HG02943 (cell line): Measurements from ENCODE around the gene FUT6.
"Not testable (repeated sequence)": the region's sequence is repeated elsewhere in the genome, so short reads cannot be mapped to it uniquely, and the experiment has no call there.

ENCODE experiments used
- ATAC-seq: cut with Tn5 transposase; IDR thresholded peaks from one replicate; pipeline ENCODE4 v1.9.1; 2021; ENCODE audit warnings: mild to moderate bottlenecking, low read depth, moderate library complexity; ENCODE audit not compliant: unreplicated experiment

Gene FUT6

DNA sequence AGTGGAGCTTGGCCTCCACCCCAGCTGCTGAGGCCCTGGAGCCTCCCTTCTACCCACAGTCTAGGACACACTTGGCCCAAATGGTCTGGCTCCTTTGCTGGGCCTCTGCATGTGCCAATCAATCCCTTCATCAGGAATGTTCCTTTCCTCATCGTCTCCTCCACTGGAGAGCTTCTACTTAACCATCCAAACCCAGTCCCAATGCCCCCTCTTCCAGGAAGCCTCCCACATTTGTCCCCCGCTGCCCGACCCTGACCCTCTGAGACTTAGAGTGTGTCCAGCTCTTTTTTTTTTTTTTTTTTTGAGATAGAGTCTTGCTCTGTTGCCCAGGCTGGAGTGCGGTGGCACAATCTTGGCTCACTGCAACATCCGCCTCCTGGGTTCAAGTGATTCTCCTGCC, 51.1 kb downstream of the FUT6 start:
- no peak for ATAC-seq

DNA sequence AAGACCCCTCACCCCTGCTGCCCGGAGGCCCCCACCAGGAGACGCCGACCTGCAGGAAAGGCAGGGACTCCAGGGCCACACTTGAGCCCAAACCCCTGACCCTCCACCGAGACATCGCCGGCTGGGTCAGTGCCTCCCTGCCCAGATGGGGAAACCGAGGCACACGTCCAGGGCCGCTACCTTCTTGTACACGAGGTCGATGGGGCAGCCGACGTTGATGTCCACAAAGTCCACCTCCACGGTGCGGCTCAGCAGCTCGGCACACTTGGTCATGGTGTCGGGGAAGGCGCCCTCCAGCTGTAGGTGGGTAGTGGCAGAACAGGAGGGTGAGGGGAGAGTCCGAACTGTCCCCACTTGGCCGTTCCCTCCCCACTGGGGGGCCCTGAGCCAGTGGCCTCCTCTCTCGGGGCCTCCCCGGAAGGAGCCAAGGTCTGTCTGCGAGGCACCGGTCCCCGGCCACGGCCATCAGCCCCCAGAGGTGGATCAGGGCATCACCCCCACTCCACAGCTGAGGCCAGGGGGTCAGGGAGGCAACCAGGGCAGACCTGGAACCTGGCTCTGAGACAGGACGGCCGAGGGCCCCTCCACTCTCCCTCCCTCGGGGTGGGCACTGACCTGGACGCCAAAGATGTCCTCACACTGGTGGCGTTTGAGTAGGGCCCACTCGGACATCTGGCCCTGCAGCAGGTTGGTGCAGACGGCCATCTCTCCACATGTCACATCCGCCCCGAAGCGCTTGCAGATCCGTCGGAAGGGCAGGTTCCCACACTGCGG, 51.9 kb downstream of the FUT6 start:
- no peak for ATAC-seq

DNA sequence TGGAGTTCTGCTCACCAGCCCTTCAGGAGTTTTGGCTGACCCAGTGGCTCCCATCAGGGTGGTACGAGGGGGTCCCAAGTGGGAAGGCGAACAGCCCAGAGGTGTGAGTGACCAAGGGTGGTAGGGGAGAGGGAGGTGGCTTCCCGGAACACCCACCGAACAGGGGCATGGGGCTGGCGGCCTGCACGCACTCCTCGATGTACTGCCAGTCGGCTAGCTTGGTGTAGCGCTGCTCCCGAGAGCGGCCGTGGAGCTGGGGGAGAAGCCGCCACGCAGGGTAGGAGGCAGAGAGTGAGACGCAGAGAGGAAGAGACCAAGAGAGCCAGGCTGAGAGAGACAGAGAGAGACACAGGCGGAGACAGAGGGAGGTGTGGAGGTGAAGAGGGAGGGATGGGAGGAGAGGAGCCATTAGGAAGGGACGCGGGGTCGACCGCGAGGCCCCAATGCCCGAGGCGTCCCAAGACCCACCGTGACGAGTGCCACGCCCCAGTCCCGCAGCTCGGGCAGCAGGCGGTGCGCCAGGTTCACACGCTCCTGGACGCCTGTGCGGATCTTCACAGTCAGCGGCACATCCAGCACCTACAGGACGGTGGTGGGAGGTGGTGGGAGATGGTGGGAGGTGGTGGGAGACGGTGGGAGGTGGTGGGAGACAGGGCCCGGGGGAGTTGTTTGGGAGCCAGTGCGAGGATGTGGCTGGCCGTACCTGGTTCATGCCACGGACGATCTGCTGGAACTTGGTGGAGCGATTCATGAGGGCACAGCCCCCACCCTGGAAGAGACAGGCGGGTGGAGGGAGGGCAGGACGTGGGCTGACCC, 52.7 kb downstream of the FUT6 start:
- no peak for ATAC-seq

- ATAC-seq, result no peak
These were observed 54.1 kb downstream of the FUT6 start for GRCh38 chr19:5785423-5785822.

DNA sequence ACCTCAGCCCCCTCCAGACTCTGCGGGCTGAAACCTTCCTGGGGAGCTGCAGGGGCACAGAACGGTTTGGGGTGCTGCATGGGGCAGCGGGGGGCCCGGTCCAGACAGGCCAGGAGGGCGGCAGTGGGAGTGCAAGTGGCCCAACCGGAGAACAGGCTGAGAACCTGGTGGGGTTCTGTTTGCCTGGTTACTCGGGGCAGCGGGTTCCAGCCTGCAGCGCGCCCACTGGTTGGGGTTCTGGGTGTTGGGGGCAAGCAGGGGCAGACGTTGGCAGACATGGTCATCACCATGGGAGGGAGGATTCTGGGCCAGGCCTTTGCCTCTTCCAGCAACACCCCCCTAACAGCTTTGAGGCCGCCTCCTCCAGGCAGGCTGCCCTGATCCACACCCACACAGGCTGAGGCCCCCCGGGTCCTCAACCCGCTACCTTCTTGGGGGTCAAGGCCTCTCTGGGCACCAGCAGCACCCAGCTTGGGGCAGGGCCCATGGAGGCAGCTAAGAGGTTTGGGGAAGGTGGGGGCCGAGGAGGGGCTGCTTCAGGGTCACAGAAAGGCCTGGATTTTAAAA, 54.8 kb downstream of the FUT6 start, which contains the start of gene PRR22:
Gene PRR22, minus strand, starts transcription at position 166 of the 567 bp plus-strand sequence. Its CDS starts 86 bp downstream, at position 80.
- no peak for ATAC-seq

GRCh38 chr19:5782945-5783919, 56.3 kb downstream of the FUT6 start:
- no peak for ATAC-seq

GRCh38 chr19:5782322-5782721, 57.2 kb downstream of the FUT6 start:
- ATAC-seq, result no peak

DNA sequence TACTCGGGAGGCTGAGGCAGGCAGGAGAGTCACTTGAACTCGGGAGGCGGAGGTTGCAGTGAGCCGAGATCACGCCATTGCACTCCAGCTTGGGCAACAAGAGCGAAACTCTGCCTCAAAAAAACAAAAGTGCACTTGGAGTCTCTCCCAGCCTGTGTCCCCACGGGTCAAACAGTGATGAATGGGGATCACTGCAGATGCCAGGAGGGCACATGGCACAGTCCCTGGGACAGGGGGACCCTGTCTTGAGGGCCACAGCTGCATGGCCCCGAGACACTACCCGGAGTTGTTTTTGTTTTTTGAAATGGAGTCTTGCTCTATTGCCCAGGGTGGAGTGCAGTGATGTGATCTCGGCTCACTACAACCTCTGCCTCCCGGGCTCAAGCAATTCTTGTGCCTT, 58.6 kb downstream of the FUT6 start:
- not testable (repeated sequence) for ATAC-seq
